Measurements from ENCODE around the gene C5AR1.
"Not testable (repeated sequence)": the region's sequence is repeated elsewhere in the genome, so short reads cannot be mapped to it uniquely, and the experiment has no call there.

The C5AR1 gene

GRCh38 chr19:47296036-47296435, 13.6 kb upstream of the C5AR1 start:
- Histone ChIP-seq H3K9me3 (ENCODE audit: control insufficient read depth, insufficient read depth, low read depth, low read length) (no peaks in the 10 kb centered on the region), H3K4me3 (ENCODE audit: low read depth, low read length) (no peak overlapping the region), H3K4me1 (ENCODE audit: control insufficient read depth, insufficient read depth, low read length) (peaks cover 4% of the 10 kb centered on the region), H3K36me3 (ENCODE audit: control insufficient read depth, insufficient read depth, low read length) (no peaks in the 10 kb centered on the region), H3K9ac (ENCODE audit: low read length) (no peak overlapping the region), H3K27ac (ENCODE audit: low read depth, low read length) (no peak overlapping the region), H3K27me3 (ENCODE audit: control insufficient read depth, insufficient read depth, low read length) (no peaks in the 10 kb centered on the region)

- H3K27me3 ChIP-seq (ENCODE audit: control insufficient read depth, insufficient read depth, low read length); H3K9me3 ChIP-seq (ENCODE audit: control insufficient read depth, insufficient read depth, low read depth, low read length); H3K9ac ChIP-seq (ENCODE audit: low read length); H3K27ac ChIP-seq (ENCODE audit: low read depth, low read length); H3K36me3 ChIP-seq (ENCODE audit: control insufficient read depth, insufficient read depth, low read length); H3K4me3 ChIP-seq (ENCODE audit: low read depth, low read length); H3K4me1 ChIP-seq (ENCODE audit: control insufficient read depth, insufficient read depth, low read length): not testable (repeated sequence)
These were observed 8.8 kb upstream of the C5AR1 start for GRCh38 chr19:47300867-47301266.

- Histone ChIP-seq H3K36me3 (ENCODE audit: control insufficient read depth, insufficient read depth, low read length) (no peaks in the 10 kb centered on the region), H3K4me1 (ENCODE audit: control insufficient read depth, insufficient read depth, low read length) (peaks cover 4% of the 10 kb centered on the region), H3K9me3 (ENCODE audit: control insufficient read depth, insufficient read depth, low read depth, low read length) (no peaks in the 10 kb centered on the region), H3K27me3 (ENCODE audit: control insufficient read depth, insufficient read depth, low read length) (no peaks in the 10 kb centered on the region), H3K4me3 (ENCODE audit: low read depth, low read length) (no peak overlapping the region), H3K9ac (ENCODE audit: low read length) (no peak overlapping the region), H3K27ac (ENCODE audit: low read depth, low read length) (no peak overlapping the region)
These were observed 7.4 kb upstream of the C5AR1 start for GRCh38 chr19:47302249-47302648.

- H3K9ac ChIP-seq (ENCODE audit: low read length), result no peak overlapping the region
- no peaks in the 10 kb centered on the region for H3K36me3 ChIP-seq (ENCODE audit: control insufficient read depth, insufficient read depth, low read length)
- H3K27ac ChIP-seq (ENCODE audit: low read depth, low read length), result no peak overlapping the region
- peaks cover 4% of the 10 kb centered on the region for H3K4me1 ChIP-seq (ENCODE audit: control insufficient read depth, insufficient read depth, low read length)
- H3K4me3 ChIP-seq (ENCODE audit: low read depth, low read length), result no peak overlapping the region
- no peaks in the 10 kb centered on the region for H3K9me3 ChIP-seq (ENCODE audit: control insufficient read depth, insufficient read depth, low read depth, low read length)
- no peaks in the 10 kb centered on the region for H3K27me3 ChIP-seq (ENCODE audit: control insufficient read depth, insufficient read depth, low read length)
These were observed 5.7 kb upstream of the C5AR1 start for GRCh38 chr19:47303966-47304365.

- Histone ChIP-seq H3K9ac (ENCODE audit: low read length) (no peak overlapping the region), H3K4me1 (ENCODE audit: control insufficient read depth, insufficient read depth, low read length) (no peaks in the 10 kb centered on the region), H3K4me3 (ENCODE audit: low read depth, low read length) (no peak overlapping the region), H3K27me3 (ENCODE audit: control insufficient read depth, insufficient read depth, low read length) (no peaks in the 10 kb centered on the region), H3K9me3 (ENCODE audit: control insufficient read depth, insufficient read depth, low read depth, low read length) (no peaks in the 10 kb centered on the region), H3K27ac (ENCODE audit: low read depth, low read length) (no peak overlapping the region), H3K36me3 (ENCODE audit: control insufficient read depth, insufficient read depth, low read length) (no peaks in the 10 kb centered on the region)
These were observed 4.3 kb upstream of the C5AR1 start for GRCh38 chr19:47305309-47305751.

- H3K27me3 ChIP-seq (ENCODE audit: control insufficient read depth, insufficient read depth, low read length), result no peaks in the 10 kb centered on the region
- no peak overlapping the region for H3K4me3 ChIP-seq (ENCODE audit: low read depth, low read length)
- no peaks in the 10 kb centered on the region for H3K4me1 ChIP-seq (ENCODE audit: control insufficient read depth, insufficient read depth, low read length)
- H3K36me3 ChIP-seq (ENCODE audit: control insufficient read depth, insufficient read depth, low read length), result no peaks in the 10 kb centered on the region
- no peaks in the 10 kb centered on the region for H3K9me3 ChIP-seq (ENCODE audit: control insufficient read depth, insufficient read depth, low read depth, low read length)
- no peak overlapping the region for H3K27ac ChIP-seq (ENCODE audit: low read depth, low read length)
- no peak overlapping the region for H3K9ac ChIP-seq (ENCODE audit: low read length)
These were observed 3.4 kb upstream of the C5AR1 start for GRCh38 chr19:47306303-47306702.

- Histone ChIP-seq H3K9me3 (ENCODE audit: control insufficient read depth, insufficient read depth, low read depth, low read length) (no peaks in the 10 kb centered on the region), H3K4me1 (ENCODE audit: control insufficient read depth, insufficient read depth, low read length) (no peaks in the 10 kb centered on the region), H3K36me3 (ENCODE audit: control insufficient read depth, insufficient read depth, low read length) (no peaks in the 10 kb centered on the region), H3K4me3 (ENCODE audit: low read depth, low read length) (no peak overlapping the region), H3K27me3 (ENCODE audit: control insufficient read depth, insufficient read depth, low read length) (no peaks in the 10 kb centered on the region), H3K9ac (ENCODE audit: low read length) (no peak overlapping the region), H3K27ac (ENCODE audit: low read depth, low read length) (no peak overlapping the region)
These were observed 623 bp upstream of the C5AR1 start for GRCh38 chr19:47309038-47309437.

- Histone ChIP-seq H3K4me1 (ENCODE audit: control insufficient read depth, insufficient read depth, low read length) (no peaks in the 10 kb centered on the region), H3K27ac (ENCODE audit: low read depth, low read length) (no peak overlapping the region), H3K27me3 (ENCODE audit: control insufficient read depth, insufficient read depth, low read length) (no peaks in the 10 kb centered on the region), H3K9me3 (ENCODE audit: control insufficient read depth, insufficient read depth, low read depth, low read length) (no peaks in the 10 kb centered on the region), H3K4me3 (ENCODE audit: low read depth, low read length) (no peak overlapping the region), H3K36me3 (ENCODE audit: control insufficient read depth, insufficient read depth, low read length) (no peaks in the 10 kb centered on the region), H3K9ac (ENCODE audit: low read length) (no peak overlapping the region)
These were observed 662 bp downstream of the C5AR1 start for GRCh38 chr19:47310323-47310722.

- no peak overlapping the region for H3K9ac ChIP-seq (ENCODE audit: low read length)
- peaks cover 2% of the 10 kb centered on the region; the same call in 1 of the 2 replicates for H3K4me1 ChIP-seq (ENCODE audit: control insufficient read depth, insufficient read depth, low read length)
- no peaks in the 10 kb centered on the region for H3K9me3 ChIP-seq (ENCODE audit: control insufficient read depth, insufficient read depth, low read depth, low read length)
- no peak overlapping the region for H3K4me3 ChIP-seq (ENCODE audit: low read depth, low read length)
- H3K27me3 ChIP-seq (ENCODE audit: control insufficient read depth, insufficient read depth, low read length), result no peaks in the 10 kb centered on the region
- no peak overlapping the region for H3K27ac ChIP-seq (ENCODE audit: low read depth, low read length)
- no peaks in the 10 kb centered on the region for H3K36me3 ChIP-seq (ENCODE audit: control insufficient read depth, insufficient read depth, low read length)
These were observed 1.2 kb downstream of the C5AR1 start for GRCh38 chr19:47310819-47311218.

- Histone ChIP-seq H3K9me3 (ENCODE audit: control insufficient read depth, insufficient read depth, low read depth, low read length) (no peaks in the 10 kb centered on the region), H3K36me3 (ENCODE audit: control insufficient read depth, insufficient read depth, low read length) (no peaks in the 10 kb centered on the region), H3K27ac (ENCODE audit: low read depth, low read length) (no peak overlapping the region), H3K4me1 (ENCODE audit: control insufficient read depth, insufficient read depth, low read length) (peaks cover 2% of the 10 kb centered on the region; the same call in 1 of the 2 replicates), H3K9ac (ENCODE audit: low read length) (no peak overlapping the region), H3K27me3 (ENCODE audit: control insufficient read depth, insufficient read depth, low read length) (no peaks in the 10 kb centered on the region), H3K4me3 (ENCODE audit: low read depth, low read length) (no peak overlapping the region)
These were observed 2.8 kb downstream of the C5AR1 start for GRCh38 chr19:47312366-47313006.

- no peaks in the 10 kb centered on the region for H3K9me3 ChIP-seq (ENCODE audit: control insufficient read depth, insufficient read depth, low read depth, low read length)
- no peaks in the 10 kb centered on the region for H3K36me3 ChIP-seq (ENCODE audit: control insufficient read depth, insufficient read depth, low read length)
- H3K9ac ChIP-seq (ENCODE audit: low read length), result no peak overlapping the region
- no peaks in the 10 kb centered on the region for H3K27me3 ChIP-seq (ENCODE audit: control insufficient read depth, insufficient read depth, low read length)
- no peak overlapping the region for H3K27ac ChIP-seq (ENCODE audit: low read depth, low read length)
- no peak overlapping the region for H3K4me3 ChIP-seq (ENCODE audit: low read depth, low read length)
- peaks cover 2% of the 10 kb centered on the region; the same call in 1 of the 2 replicates for H3K4me1 ChIP-seq (ENCODE audit: control insufficient read depth, insufficient read depth, low read length)
These were observed 4.2 kb downstream of the C5AR1 start for GRCh38 chr19:47313754-47314295.

All from HUES6 (cell line).